Measurements from ENCODE around the gene TACC2.

DNA sequence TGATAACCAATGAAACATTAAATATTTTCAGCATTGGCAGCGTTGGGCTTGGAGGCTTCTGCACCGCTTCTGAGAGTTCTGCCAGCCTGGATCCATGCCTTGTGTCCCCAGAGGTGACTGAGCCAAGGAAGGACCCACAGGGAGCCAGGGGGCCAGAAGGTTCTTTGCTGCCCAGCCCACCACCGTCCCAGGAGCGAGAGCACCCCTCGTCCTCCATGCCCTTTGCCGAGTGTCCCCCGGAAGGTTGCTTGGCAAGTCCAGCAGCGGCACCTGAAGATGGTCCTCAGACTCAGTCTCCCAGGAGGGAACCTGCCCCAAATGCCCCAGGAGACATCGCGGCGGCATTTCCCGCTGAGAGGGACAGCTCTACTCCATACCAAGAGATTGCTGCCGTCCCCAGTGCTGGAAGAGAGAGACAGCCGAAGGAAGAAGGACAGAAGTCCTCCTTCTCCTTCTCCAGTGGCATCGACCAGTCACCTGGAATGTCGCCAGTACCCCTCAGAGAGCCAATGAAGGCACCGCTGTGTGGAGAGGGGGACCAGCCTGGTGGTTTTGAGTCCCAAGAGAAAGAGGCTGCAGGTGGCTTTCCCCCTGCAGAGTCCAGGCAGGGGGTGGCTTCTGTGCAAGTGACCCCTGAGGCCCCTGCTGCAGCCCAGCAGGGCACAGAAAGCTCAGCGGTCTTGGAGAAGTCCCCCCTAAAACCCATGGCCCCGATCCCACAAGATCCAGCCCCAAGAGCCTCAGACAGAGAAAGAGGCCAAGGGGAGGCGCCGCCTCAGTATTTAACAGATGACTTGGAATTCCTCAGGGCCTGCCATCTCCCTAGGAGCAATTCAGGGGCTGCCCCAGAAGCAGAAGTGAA lies 93.9 kb downstream of the TACC2 start:
- no peak for TF ChIP-seq EP300 (IDR thresholded peaks at IDR 0.05)
- TF ChIP-seq, protein P1, sequence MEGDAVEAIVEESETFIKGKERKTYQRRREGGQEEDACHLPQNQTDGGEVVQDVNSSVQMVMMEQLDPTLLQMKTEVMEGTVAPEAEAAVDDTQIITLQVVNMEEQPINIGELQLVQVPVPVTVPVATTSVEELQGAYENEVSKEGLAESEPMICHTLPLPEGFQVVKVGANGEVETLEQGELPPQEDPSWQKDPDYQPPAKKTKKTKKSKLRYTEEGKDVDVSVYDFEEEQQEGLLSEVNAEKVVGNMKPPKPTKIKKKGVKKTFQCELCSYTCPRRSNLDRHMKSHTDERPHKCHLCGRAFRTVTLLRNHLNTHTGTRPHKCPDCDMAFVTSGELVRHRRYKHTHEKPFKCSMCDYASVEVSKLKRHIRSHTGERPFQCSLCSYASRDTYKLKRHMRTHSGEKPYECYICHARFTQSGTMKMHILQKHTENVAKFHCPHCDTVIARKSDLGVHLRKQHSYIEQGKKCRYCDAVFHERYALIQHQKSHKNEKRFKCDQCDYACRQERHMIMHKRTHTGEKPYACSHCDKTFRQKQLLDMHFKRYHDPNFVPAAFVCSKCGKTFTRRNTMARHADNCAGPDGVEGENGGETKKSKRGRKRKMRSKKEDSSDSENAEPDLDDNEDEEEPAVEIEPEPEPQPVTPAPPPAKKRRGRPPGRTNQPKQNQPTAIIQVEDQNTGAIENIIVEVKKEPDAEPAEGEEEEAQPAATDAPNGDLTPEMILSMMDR (IDR thresholded peaks at IDR 0.05), result no peak

Measured in gastroesophageal sphincter (tissue), 3 donors.